Mesodermal cell (in vitro differentiated cells): ENCODE measurements around the gene OR2AK2.

ENCODE experiments used
- H3K27ac ChIP-seq: 2 replicates; pipeline ENCODE4 v1.7.0; 2013; ENCODE audit warnings: mild to moderate bottlenecking, low read depth, low read length, moderate library complexity; ENCODE audit not compliant: severe bottlenecking
- H3K36me3 ChIP-seq: 2 replicates; pipeline ENCODE4 v1.7.1; 2013; ENCODE audit warnings: mild to moderate bottlenecking, low read length, moderate library complexity; ENCODE audit not compliant: control insufficient read depth, insufficient read depth
- H3K4me1 ChIP-seq: one replicate; pipeline ENCODE4 v1.7.1; 2013; ENCODE audit warnings: mild to moderate bottlenecking, low read length; ENCODE audit not compliant: insufficient read depth, control insufficient read depth, poor library complexity, severe bottlenecking
- H3K4me3 ChIP-seq: 2 replicates; pipeline ENCODE4 v1.7.0; 2013; ENCODE audit warnings: low read length, control low read depth, mild to moderate bottlenecking; ENCODE audit not compliant: insufficient read depth, poor library complexity, severe bottlenecking; ENCODE audit errors: extremely low read depth
- H3K9me3 ChIP-seq: 2 replicates; pipeline ENCODE4 v1.7.1; 2013; ENCODE audit warnings: mild to moderate bottlenecking, low read length, moderate library complexity; ENCODE audit not compliant: control insufficient read depth
- WGBS, 2 experiments: methylation state at CpG; one replicate each; pipeline ENCODE4 v1.1.5; 2013; ENCODE audit warnings: missing lambda C conversion rate in 2 of 2; ENCODE audit not compliant: insufficient coverage in 2 of 2; 5-methylcytosine and 5-hydroxymethylcytosine counted together

The OR2AK2 gene

DNA sequence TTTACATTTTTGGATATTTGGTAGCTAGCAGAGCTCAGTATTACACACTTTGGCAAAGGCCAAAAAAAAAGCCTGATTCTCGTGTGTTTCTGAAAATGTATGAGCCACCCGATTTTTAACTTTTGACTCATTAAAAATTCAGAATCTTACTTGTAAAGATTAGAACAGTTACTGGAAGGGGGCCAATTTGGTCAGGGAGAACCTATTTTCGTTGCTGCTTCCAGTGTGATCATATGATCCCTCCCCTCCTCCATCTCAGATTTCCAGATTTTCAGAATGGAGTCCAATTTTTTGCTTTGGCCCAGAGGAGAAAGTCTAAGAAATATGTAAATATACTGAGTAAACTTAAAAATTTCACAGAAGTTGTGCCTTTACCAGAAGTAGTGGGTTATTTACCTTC, 3.2 kb upstream of the OR2AK2 start:
- Histone ChIP-seq H3K4me1 (no peaks in the 10 kb centered on the region), H3K27ac (no peak overlapping the region), H3K9me3 (peaks cover 26% of the 10 kb centered on the region), H3K4me3 (no peak overlapping the region), H3K36me3 (no peaks in the 10 kb centered on the region)
- WGBS, 2 experiments = 20% methylated on average over 2 of the region's 3 CpGs; no CpG with 5 or more reads in 1 of the 2 experiments

- 64 to 67% methylated on average over 1 to 3 of the region's 4 CpGs for WGBS, 2 experiments
Measured at GRCh38 chr1:247962911-247963588, 2.0 kb upstream of the OR2AK2 start.

DNA sequence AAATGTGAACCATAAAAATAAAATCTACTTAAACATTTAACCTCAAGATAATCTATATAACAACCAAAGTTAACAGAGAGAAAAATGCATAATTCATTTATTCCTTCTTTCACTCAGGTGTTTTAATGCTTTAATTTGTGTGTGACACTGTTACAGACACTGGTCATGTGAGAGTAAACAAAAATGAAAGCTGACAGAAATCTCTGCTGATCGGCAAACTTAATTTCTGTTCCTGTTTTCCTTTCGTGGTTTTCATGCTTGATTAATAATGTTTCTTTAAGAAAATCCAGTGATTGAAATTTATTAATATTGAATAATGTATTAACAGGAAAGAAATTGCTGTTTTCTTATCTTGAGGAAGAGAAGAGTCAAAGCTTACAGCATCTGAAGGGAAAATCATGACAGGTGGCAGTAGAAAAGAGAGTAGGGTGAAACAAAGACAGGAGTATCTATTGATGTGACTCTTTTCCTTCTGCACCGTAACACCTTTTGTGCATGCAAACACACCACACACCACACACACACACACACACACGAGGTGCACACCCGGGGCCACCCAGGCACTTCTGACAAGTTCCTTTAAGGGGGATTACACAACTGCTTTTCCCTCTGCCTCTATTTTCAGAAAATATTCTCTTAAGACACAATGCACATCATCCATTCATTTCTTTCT, 1.6 kb downstream of the OR2AK2 start:
- H3K4me3 ChIP-seq = no peak overlapping the region
- H3K4me1 ChIP-seq = no peaks in the 10 kb centered on the region
- no peak overlapping the region for H3K27ac ChIP-seq
- no peaks in the 10 kb centered on the region for H3K36me3 ChIP-seq
- peaks cover 21% of the 10 kb centered on the region for H3K9me3 ChIP-seq
- 20% methylated on average over 1 of the region's 5 CpGs; no CpG with 5 or more reads in 1 of the 2 experiments for whole genome bisulfite sequencing, 2 experiments

More at GRCh38 chr1:247962911-247963588, 2.0 kb upstream of the OR2AK2 start:
- Histone ChIP-seq H3K36me3 (no peaks in the 10 kb centered on the region), H3K27ac (no peak overlapping the region), H3K4me1 (no peaks in the 10 kb centered on the region), H3K4me3 (no peak overlapping the region), H3K9me3 (peaks cover 26% of the 10 kb centered on the region)

DNA sequence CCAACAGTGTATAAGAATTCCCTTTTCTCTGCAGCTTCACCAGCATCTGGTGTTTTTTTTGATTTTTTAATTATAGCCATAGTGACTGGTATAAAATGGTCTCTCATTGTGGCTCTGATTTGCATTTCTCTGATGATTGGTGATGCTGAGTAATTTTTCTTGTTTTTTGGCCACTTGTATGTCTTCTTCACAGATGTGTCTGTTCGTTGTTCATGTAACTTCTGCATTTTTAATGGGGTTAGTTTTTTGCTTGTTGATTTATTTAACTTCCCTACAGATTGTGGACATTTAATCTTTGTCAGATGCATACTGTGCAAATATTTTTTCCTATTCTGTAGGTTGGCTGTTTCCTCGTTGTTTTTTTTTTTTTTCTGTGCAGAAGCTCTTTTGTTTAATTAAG, 28.0 kb downstream of the OR2AK2 start:
- no peaks in the 10 kb centered on the region for H3K36me3 ChIP-seq
- H3K9me3 ChIP-seq = peaks cover 35% of the 10 kb centered on the region
- no peak overlapping the region for H3K4me3 ChIP-seq
- WGBS, 2 experiments = no CpG with 5 or more reads among the region's 2 CpGs
- no peak overlapping the region for H3K27ac ChIP-seq
- no peaks in the 10 kb centered on the region for H3K4me1 ChIP-seq

DNA sequence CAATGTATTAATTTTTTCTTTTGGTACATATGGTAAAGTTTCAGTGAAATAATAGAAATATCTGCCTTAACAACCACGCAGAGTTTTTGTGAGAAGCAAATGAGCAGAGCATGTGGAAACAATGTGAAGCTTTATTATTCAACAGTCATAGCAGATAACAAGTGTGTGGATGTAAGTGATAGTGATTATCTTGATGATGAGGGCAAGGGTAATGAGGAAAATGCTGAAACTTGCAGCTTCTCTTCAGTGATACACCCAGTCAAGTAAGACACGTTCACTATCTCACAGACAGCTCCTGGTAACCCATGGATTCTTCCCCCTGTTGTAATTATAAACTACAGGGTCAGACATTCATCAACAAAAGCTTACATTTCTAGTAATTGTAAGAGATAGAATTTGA, 33.8 kb downstream of the OR2AK2 start:
- no peak overlapping the region for H3K4me3 ChIP-seq
- no peaks in the 10 kb centered on the region for H3K4me1 ChIP-seq
- no peak overlapping the region for H3K27ac ChIP-seq
- peaks cover 33% of the 10 kb centered on the region for H3K9me3 ChIP-seq
- WGBS, 2 experiments = no CpG with 5 or more reads among the region's 2 CpGs
- H3K36me3 ChIP-seq = no peaks in the 10 kb centered on the region

- no peaks in the 10 kb centered on the region for H3K36me3 ChIP-seq
- no peaks in the 10 kb centered on the region for H3K4me1 ChIP-seq
- H3K9me3 ChIP-seq = peaks cover 41% of the 10 kb centered on the region
- no CpG with 5 or more reads among the region's 1 CpG for WGBS, 2 experiments
- H3K27ac ChIP-seq = no peak overlapping the region
- no peak overlapping the region for H3K4me3 ChIP-seq
Measured at GRCh38 chr1:248000169-248000568, 35.1 kb downstream of the OR2AK2 start.

DNA sequence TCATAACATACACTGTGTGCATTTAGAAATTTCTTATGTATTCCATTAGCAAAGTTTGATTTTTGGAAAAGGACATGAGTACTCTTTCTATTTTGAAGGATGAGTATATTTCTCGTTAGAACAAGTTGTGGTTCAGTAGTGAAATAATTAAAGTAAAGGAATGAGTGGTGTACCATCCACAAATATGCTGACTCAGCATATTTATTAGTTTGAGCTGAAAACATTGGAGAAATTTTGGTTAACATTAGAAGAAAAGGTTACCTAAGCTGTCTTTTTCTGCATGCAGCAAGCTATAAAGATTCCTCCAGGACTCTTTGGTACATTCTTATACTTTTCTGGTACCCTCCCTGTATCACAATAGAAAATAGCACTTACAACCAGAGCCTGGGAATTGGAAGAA, 42.7 kb downstream of the OR2AK2 start:
- Histone ChIP-seq H3K27ac (no peak overlapping the region), H3K4me3 (no peak overlapping the region), H3K36me3 (no peaks in the 10 kb centered on the region), H3K9me3 (peaks cover 64% of the 10 kb centered on the region), H3K4me1 (no peaks in the 10 kb centered on the region)
- WGBS, 2 experiments = 20% methylated on average over 1 of the region's 1 CpG; no CpG with 5 or more reads in 1 of the 2 experiments

- H3K36me3 ChIP-seq = no peaks in the 10 kb centered on the region
- WGBS, 2 experiments = 78 to 94% methylated on average over 2 of the region's 3 CpGs
- peaks cover 56% of the 10 kb centered on the region for H3K9me3 ChIP-seq
- H3K4me3 ChIP-seq = no peak overlapping the region
- H3K27ac ChIP-seq = no peak overlapping the region
- no peaks in the 10 kb centered on the region for H3K4me1 ChIP-seq
Measured at GRCh38 chr1:248009681-248010080, 44.6 kb downstream of the OR2AK2 start.

- Histone ChIP-seq H3K9me3 (peaks cover 51% of the 10 kb centered on the region), H3K36me3 (no peaks in the 10 kb centered on the region), H3K4me3 (no peak within 1 kb of the TSS), H3K27ac (no peak within 1 kb of the TSS), H3K4me1 (no peaks in the 10 kb centered on the region)
- WGBS, 2 experiments = no CpG with 5 or more reads among the region's 2 CpGs
Measured at GRCh38 chr1:248013229-248013710, 48.2 kb downstream of the OR2AK2 start, which contains the start of gene OR2L5. Gene OR2L5, plus strand, starts transcription at chr1:248013660. Its CDS starts 8,288 bp downstream, at chr1:248021948.

DNA sequence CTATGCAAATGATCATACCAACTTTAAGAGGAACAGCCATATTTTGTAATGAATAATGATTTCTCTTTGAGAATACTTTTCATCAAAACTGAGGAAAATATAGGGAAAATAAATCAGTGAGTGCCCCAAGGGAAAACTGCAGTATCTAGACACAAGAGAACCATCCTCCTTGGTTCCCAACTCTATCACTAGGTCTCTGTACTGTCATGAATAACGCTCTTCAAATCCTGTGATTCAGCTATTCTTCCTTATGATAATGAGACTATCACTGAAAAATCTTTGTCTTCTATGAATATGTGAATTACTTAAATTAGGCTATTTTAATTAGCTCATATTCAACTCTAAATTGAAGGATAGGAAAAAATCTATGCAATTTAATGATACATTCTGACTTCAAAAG, 50.8 kb downstream of the OR2AK2 start:
- Histone ChIP-seq H3K9me3 (peaks cover 55% of the 10 kb centered on the region), H3K4me3 (no peak overlapping the region), H3K4me1 (no peaks in the 10 kb centered on the region), H3K27ac (no peak overlapping the region), H3K36me3 (no peaks in the 10 kb centered on the region)
- 60% methylated on average over 1 of the region's 1 CpG; no CpG with 5 or more reads in 1 of the 2 experiments for WGBS, 2 experiments
